ENCODE measurements around the gene DCTPP1. TPM values are rescaled to one million over a fixed set of nuclear protein-coding genes. Genes with fewer than 3 reads are reported as not detected.

DCTPP1 gene
- total and polyA plus RNA-seq, 9 of the 15 experiments (the other 6 are each of a cell fraction or from before 2014, with no cell fraction given): 45.0 to 132 (median 80.6) TPM

DNA sequence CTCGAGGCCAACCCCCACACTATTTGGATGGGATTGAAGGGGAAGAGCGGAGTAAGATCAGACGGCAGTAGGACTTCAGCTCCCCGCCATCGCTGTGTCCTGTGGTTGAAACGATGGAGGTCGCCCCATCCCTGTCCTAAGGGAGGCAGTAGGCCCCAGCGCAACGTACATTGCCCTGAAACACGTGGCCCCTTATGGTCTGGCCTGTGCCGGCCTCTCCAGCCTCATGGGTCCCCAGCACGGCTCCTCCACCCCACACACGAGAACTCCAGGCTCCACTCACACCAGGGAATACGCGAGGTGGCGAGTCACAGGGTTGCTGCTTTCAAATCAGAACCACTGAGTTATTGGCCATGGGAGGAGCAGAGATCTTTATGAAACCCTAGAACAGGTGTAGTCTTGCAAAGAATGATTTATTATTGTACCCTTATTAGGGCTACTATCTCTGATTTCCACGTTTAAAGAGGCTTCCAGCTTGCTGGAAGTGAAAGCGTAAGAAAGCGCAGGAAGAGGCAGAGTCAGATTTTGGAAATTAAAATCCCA is 669 bp upstream of the DCTPP1 start (continued):
- TF ChIP-seq, protein P1, sequence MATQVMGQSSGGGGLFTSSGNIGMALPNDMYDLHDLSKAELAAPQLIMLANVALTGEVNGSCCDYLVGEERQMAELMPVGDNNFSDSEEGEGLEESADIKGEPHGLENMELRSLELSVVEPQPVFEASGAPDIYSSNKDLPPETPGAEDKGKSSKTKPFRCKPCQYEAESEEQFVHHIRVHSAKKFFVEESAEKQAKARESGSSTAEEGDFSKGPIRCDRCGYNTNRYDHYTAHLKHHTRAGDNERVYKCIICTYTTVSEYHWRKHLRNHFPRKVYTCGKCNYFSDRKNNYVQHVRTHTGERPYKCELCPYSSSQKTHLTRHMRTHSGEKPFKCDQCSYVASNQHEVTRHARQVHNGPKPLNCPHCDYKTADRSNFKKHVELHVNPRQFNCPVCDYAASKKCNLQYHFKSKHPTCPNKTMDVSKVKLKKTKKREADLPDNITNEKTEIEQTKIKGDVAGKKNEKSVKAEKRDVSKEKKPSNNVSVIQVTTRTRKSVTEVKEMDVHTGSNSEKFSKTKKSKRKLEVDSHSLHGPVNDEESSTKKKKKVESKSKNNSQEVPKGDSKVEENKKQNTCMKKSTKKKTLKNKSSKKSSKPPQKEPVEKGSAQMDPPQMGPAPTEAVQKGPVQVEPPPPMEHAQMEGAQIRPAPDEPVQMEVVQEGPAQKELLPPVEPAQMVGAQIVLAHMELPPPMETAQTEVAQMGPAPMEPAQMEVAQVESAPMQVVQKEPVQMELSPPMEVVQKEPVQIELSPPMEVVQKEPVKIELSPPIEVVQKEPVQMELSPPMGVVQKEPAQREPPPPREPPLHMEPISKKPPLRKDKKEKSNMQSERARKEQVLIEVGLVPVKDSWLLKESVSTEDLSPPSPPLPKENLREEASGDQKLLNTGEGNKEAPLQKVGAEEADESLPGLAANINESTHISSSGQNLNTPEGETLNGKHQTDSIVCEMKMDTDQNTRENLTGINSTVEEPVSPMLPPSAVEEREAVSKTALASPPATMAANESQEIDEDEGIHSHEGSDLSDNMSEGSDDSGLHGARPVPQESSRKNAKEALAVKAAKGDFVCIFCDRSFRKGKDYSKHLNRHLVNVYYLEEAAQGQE (IDR thresholded peaks at IDR 0.05; ENCODE audit: borderline replicate concordance): peak; percentile 50; the same call in 1 of the 2 replicates
- TF ChIP-seq, protein P1 (CRISPR knock-in tag; IDR thresholded peaks at IDR 0.05; ENCODE audit: low read depth): no peak
- TF ChIP-seq ZZZ3 (IDR thresholded peaks at IDR 0.05) (no peak), GTF2E2 (tag; IDR thresholded peaks at IDR 0.05) (no peak), POLR2H (tag; IDR thresholded peaks at IDR 0.05; ENCODE audit: low read depth) (no peak), C11orf30 (IDR thresholded peaks at IDR 0.05; ENCODE audit: low read depth) (no peak), GTF2A2 (tag; IDR thresholded peaks at IDR 0.05) (no peak), MEIS2 (IDR thresholded peaks at IDR 0.05; ENCODE audit: partially characterized antibody) (peak; percentile 1), PML (IDR thresholded peaks at IDR 0.05; ENCODE audit: low read length) (no peak), SMC3 (conservative IDR thresholded peaks at IDR 0.05; ENCODE audit: insufficient read depth, low read depth, low read length) (no peak), CEBPG (CRISPR knock-in tag; IDR thresholded peaks at IDR 0.05) (no peak), CEBPG (tag; conservative IDR thresholded peaks at IDR 0.05 in 1 of 2, IDR thresholded peaks at IDR 0.05 in 1 of 2) (no peak)
- TF ChIP-seq, protein P2, sequence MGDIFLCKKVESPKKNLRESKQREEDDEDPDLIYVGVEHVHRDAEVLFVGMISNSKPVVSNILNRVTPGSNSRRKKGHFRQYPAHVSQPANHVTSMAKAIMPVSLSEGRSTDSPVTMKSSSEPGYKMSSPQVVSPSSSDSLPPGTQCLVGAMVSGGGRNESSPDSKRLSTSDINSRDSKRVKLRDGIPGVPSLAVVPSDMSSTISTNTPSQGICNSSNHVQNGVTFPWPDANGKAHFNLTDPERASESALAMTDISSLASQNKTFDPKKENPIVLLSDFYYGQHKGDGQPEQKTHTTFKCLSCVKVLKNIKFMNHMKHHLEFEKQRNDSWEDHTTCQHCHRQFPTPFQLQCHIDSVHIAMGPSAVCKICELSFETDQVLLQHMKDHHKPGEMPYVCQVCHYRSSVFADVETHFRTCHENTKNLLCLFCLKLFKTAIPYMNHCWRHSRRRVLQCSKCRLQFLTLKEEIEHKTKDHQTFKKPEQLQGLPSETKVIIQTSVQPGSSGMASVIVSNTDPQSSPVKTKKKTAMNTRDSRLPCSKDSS (IDR thresholded peaks at IDR 0.05; ENCODE audit: low read depth, partially characterized antibody): no peak
- TF ChIP-seq, protein P3, sequence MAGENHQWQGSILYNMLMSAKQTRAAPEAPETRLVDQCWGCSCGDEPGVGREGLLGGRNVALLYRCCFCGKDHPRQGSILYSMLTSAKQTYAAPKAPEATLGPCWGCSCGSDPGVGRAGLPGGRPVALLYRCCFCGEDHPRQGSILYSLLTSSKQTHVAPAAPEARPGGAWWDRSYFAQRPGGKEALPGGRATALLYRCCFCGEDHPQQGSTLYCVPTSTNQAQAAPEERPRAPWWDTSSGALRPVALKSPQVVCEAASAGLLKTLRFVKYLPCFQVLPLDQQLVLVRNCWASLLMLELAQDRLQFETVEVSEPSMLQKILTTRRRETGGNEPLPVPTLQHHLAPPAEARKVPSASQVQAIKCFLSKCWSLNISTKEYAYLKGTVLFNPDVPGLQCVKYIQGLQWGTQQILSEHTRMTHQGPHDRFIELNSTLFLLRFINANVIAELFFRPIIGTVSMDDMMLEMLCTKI (IDR thresholded peaks at IDR 0.05; ENCODE audit: partially characterized antibody): no peak
- TF ChIP-seq, protein P4, sequence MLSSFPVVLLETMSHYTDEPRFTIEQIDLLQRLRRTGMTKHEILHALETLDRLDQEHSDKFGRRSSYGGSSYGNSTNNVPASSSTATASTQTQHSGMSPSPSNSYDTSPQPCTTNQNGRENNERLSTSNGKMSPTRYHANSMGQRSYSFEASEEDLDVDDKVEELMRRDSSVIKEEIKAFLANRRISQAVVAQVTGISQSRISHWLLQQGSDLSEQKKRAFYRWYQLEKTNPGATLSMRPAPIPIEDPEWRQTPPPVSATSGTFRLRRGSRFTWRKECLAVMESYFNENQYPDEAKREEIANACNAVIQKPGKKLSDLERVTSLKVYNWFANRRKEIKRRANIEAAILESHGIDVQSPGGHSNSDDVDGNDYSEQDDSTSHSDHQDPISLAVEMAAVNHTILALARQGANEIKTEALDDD (IDR thresholded peaks at IDR 0.05): no peak
- TF ChIP-seq, protein P5, sequence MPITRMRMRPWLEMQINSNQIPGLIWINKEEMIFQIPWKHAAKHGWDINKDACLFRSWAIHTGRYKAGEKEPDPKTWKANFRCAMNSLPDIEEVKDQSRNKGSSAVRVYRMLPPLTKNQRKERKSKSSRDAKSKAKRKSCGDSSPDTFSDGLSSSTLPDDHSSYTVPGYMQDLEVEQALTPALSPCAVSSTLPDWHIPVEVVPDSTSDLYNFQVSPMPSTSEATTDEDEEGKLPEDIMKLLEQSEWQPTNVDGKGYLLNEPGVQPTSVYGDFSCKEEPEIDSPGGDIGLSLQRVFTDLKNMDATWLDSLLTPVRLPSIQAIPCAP (CRISPR knock-in tag; IDR thresholded peaks at IDR 0.05; ENCODE audit: borderline replicate concordance): no peak

All from K562 (cell line).